ENCODE data around the gene MSH3.

DNA sequence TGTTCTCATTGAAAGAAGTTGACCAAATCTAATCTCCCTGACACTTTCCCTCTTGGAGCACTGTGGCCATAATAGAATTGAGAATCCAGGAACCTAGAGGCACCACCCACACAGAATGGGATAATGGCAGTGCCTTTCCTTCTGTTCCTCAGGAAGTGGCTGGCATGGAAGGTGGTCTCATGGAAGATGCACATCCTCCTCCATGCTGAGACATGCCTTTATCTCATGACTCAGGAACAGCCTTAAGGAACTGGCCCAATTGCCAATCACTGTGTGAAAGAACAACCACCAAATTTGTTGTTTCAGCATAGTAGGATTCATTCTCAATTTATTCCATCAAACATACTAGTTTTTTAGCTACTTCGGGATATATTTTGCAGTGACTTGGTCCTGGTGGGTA, 168.2 kb downstream of the MSH3 start:
- TF ChIP-seq CTCF (IDR thresholded peaks at IDR 0.05; ENCODE audit: low read length) (no peak), EZH2 (optimal IDR thresholded peaks at IDR 0.05; ENCODE audit: low read depth, low read length) (no peak)
